NCI-H748 (cell line): ENCODE measurements around the gene ARFGAP2.
A peak's percentile ranks its signal among the peaks of the same experiment; 100 is the strongest.

ENCODE experiments used
- DNase-seq: peaks from one replicate; lab custom pipeline; 2025; ENCODE audit not compliant: unreplicated experiment; lab: John Stamatoyannopoulos, UW

Gene ARFGAP2

GRCh38 chr11:47171856-47172255 is 4.8 kb downstream of the ARFGAP2 start:
- no peak for DNase-seq

- DNase-seq: no peak
Measured at GRCh38 chr11:47171061-47171838, 5.4 kb downstream of the ARFGAP2 start.

GRCh38 chr11:47166368-47166767 is 10.3 kb downstream of the ARFGAP2 start:
- no peak for DNase-seq

GRCh38 chr11:47165253-47165840 is 11.3 kb downstream of the ARFGAP2 start:
- no peak for DNase-seq

GRCh38 chr11:47164321-47164720 is 12.4 kb downstream of the ARFGAP2 start:
- DNase-seq: no peak

- no peak for DNase-seq
Measured at GRCh38 chr11:47163898-47164297, 12.8 kb downstream of the ARFGAP2 start.

GRCh38 chr11:47163193-47163592 is 13.5 kb downstream of the ARFGAP2 start:
- no peak for DNase-seq

GRCh38 chr11:47162426-47162825 is 14.3 kb downstream of the ARFGAP2 start:
- DNase-seq: no peak

GRCh38 chr11:47161890-47162289 is 14.8 kb downstream of the ARFGAP2 start:
- no peak for DNase-seq

GRCh38 chr11:47161134-47161854 is 15.4 kb downstream of the ARFGAP2 start:
- peak; percentile 70 for DNase-seq

GRCh38 chr11:47160753-47161133 is 15.9 kb downstream of the ARFGAP2 start:
- DNase-seq: peak; percentile 33

- DNase-seq: no peak
Measured at GRCh38 chr11:47158242-47158641, 18.4 kb downstream of the ARFGAP2 start.

- no peak for DNase-seq
Measured at GRCh38 chr11:47157805-47158204, 18.9 kb downstream of the ARFGAP2 start.

GRCh38 chr11:47156951-47157350 is 19.7 kb downstream of the ARFGAP2 start:
- DNase-seq: no peak

- no peak for DNase-seq
Measured at GRCh38 chr11:47156333-47156732, 20.3 kb downstream of the ARFGAP2 start.

GRCh38 chr11:47155879-47156278 is 20.8 kb downstream of the ARFGAP2 start:
- no peak for DNase-seq

GRCh38 chr11:47154616-47155570 is 21.8 kb downstream of the ARFGAP2 start:
- DNase-seq: no peak

- DNase-seq: peak; percentile 91
Measured at GRCh38 chr11:47152953-47153950, 23.4 kb downstream of the ARFGAP2 start.

- peak; percentile 73 for DNase-seq
Measured at GRCh38 chr11:47152126-47152952, 24.3 kb downstream of the ARFGAP2 start.
